Hepatocyte (in vitro differentiated cells): ENCODE data around the gene METRN. TPM values are rescaled to one million over a fixed set of nuclear protein-coding genes. Genes with fewer than 3 reads are reported as not detected.

Source experiments
- DNase-seq: peaks from one replicate; pipeline ENCODE4 v3.0.0-alpha.2; 2016; ENCODE audit warnings: low spot score
- H2AFZ ChIP-seq: fragments of 200-600 bp; sonication (generic); 2 replicates; pipeline ENCODE4 v1.6.0; 2016; ENCODE audit warnings: antibody characterized with exemption, mild to moderate bottlenecking
- H3K27ac ChIP-seq: fragments of 200-600 bp; sonication (generic); 2 replicates; pipeline ENCODE4 v1.5.1; 2016; ENCODE audit warnings: mild to moderate bottlenecking
- H3K27me3 ChIP-seq: fragments of 200-600 bp; sonication (generic); 2 replicates; pipeline ENCODE4 v1.6.1; 2016
- H3K36me3 ChIP-seq: fragments of 200-600 bp; sonication (generic); replicated peaks from 2 replicates; pipeline ENCODE4 v1.5.1; 2016; ENCODE audit warnings: low read depth; ENCODE audit not compliant: insufficient read depth
- H3K4me1 ChIP-seq: fragments of 200-600 bp; sonication (generic); 2 replicates; pipeline ENCODE4 v1.5.1; 2016; ENCODE audit warnings: mild to moderate bottlenecking, moderate library complexity; ENCODE audit not compliant: insufficient read depth
- H3K4me2 ChIP-seq: fragments of 200-600 bp; sonication (generic); 2 replicates; pipeline ENCODE4 v1.6.0; 2016
- H3K4me3 ChIP-seq: fragments of 200-600 bp; sonication (generic); 2 replicates; pipeline ENCODE4 v1.5.1; 2016; ENCODE audit warnings: mild to moderate bottlenecking
- H3K79me2 ChIP-seq: fragments of 200-600 bp; sonication (generic); 2 replicates; pipeline ENCODE4 v1.6.0; 2017; ENCODE audit warnings: mild to moderate bottlenecking
- H3K9me2 ChIP-seq: fragments of 200-600 bp; sonication (generic); replicated peaks from 2 replicates; pipeline ENCODE4 v1.6.0; 2017; ENCODE audit warnings: mild to moderate bottlenecking; ENCODE audit not compliant: insufficient read depth
- H3K9me3 ChIP-seq: fragments of 200-600 bp; sonication (generic); 2 replicates; pipeline ENCODE4 v1.5.1; 2016; ENCODE audit warnings: low read depth, mild to moderate bottlenecking
- H4K20me1 ChIP-seq: fragments of 200-600 bp; sonication (generic); 2 replicates; pipeline ENCODE4 v1.6.0; 2016; ENCODE audit warnings: mild to moderate bottlenecking; ENCODE audit not compliant: insufficient read depth, poor library complexity, severe bottlenecking
- EZH2 ChIP-seq: fragments of 200-600 bp; sonication (generic); IDR thresholded peaks from 2 replicates; pipeline ENCODE4 v1.6.1; 2016; ENCODE audit warnings: antibody characterized with exemption, mild to moderate bottlenecking, borderline replicate concordance
- EZH2phosphoT487 ChIP-seq: fragments of 200-600 bp; sonication (generic); IDR thresholded peaks from one replicate; pipeline ENCODE4 v1.6.1; 2018; ENCODE audit warnings: antibody characterized with exemption, mild to moderate bottlenecking, low read depth, moderate library complexity; ENCODE audit not compliant: unreplicated experiment, severe bottlenecking
- WGBS: methylation state at CpG from one replicate; pipeline ENCODE4 v1.1.6; 2016; ENCODE audit warnings: low lambda C conversion rate; ENCODE audit errors: missing lambda C conversion rate; 5-methylcytosine and 5-hydroxymethylcytosine counted together
- polyA plus RNA-seq: library from polyadenylated mRNA; unstranded; fragments of >200 nt; fragmentation: Nextera tagmentation; extraction: Ambion mirVana; gene quantifications from 2 replicates; pipeline ENCODE4 v1.2.1, GENCODE V29; 2016
- total RNA-seq: library from RNA; depleted of rRNA; stranded (reverse); fragments of >200 nt; gene quantifications from 2 replicates; pipeline ENCODE4 v1.2.3, GENCODE V29; 2014
- TF ChIP-seq, protein P1 (sequence below): fragments of 200-600 bp; sonication (generic); IDR thresholded peaks from 2 replicates; pipeline ENCODE4 v1.5.1; 2016; ENCODE audit warnings: antibody characterized with exemption, mild to moderate bottlenecking; ENCODE audit not compliant: poor library complexity

METRN gene
- total and polyA plus RNA-seq, 2 experiments from 2014 or later = 22.7 to 68.1 TPM

- H2AFZ ChIP-seq = peak overlapping the region; percentile 39
- H3K9me3 ChIP-seq = no peaks in the 10 kb centered on the region
- peaks cover 32% of the 10 kb centered on the region for H3K4me1 ChIP-seq
- H3K36me3 ChIP-seq = no peaks in the 10 kb centered on the region
- peak; percentile 43 for DNase-seq
- TF ChIP-seq EZH2 (no peak), EZH2phosphoT487 (no peak)
- TF ChIP-seq, protein P1, sequence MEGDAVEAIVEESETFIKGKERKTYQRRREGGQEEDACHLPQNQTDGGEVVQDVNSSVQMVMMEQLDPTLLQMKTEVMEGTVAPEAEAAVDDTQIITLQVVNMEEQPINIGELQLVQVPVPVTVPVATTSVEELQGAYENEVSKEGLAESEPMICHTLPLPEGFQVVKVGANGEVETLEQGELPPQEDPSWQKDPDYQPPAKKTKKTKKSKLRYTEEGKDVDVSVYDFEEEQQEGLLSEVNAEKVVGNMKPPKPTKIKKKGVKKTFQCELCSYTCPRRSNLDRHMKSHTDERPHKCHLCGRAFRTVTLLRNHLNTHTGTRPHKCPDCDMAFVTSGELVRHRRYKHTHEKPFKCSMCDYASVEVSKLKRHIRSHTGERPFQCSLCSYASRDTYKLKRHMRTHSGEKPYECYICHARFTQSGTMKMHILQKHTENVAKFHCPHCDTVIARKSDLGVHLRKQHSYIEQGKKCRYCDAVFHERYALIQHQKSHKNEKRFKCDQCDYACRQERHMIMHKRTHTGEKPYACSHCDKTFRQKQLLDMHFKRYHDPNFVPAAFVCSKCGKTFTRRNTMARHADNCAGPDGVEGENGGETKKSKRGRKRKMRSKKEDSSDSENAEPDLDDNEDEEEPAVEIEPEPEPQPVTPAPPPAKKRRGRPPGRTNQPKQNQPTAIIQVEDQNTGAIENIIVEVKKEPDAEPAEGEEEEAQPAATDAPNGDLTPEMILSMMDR = no peak
- H4K20me1 ChIP-seq = peaks cover 27% of the 10 kb centered on the region
- H3K79me2 ChIP-seq = peaks cover 33% of the 10 kb centered on the region
- no peaks in the 10 kb centered on the region for H3K9me2 ChIP-seq
- peak overlapping the region; percentile 65 for H3K27ac ChIP-seq
- H3K4me3 ChIP-seq = peak overlapping the region; percentile 57
- WGBS = 22% methylated on average over 48 of the region's 57 CpGs
- H3K27me3 ChIP-seq = no peaks in the 10 kb centered on the region
- peak overlapping the region; percentile 98 for H3K4me2 ChIP-seq
Measured at GRCh38 chr16:683396-684070, 31.4 kb upstream of the METRN start.

GRCh38 chr16:684071-684794 is 30.7 kb upstream of the METRN start, which contains the start of gene JMJD8:
Gene JMJD8 (minus strand): TSS chr16:684334. CDS start chr16:684319, 15 bp downstream.
- H3K9me3 ChIP-seq = no peaks in the 10 kb centered on the region
- peak within 1 kb of the TSS; percentile 56 for H2AFZ ChIP-seq
- peak within 1 kb of the TSS; percentile 81 for H3K27ac ChIP-seq
- peak; percentile 98 for DNase-seq
- peaks cover 40% of the 10 kb centered on the region for H3K79me2 ChIP-seq
- peak within 1 kb of the TSS; percentile 98 for H3K4me2 ChIP-seq
- H4K20me1 ChIP-seq = peaks cover 27% of the 10 kb centered on the region
- no peaks in the 10 kb centered on the region for H3K27me3 ChIP-seq
- H3K4me3 ChIP-seq = peak within 1 kb of the TSS; percentile 57
- H3K4me1 ChIP-seq = peaks cover 31% of the 10 kb centered on the region
- no peaks in the 10 kb centered on the region for H3K36me3 ChIP-seq
- H3K9me2 ChIP-seq = no peaks in the 10 kb centered on the region
- TF ChIP-seq EZH2 = no peak
- TF ChIP-seq EZH2phosphoT487 = no peak
- TF ChIP-seq, protein P1 = no peak
- 20% methylated on average over 44 of the region's 91 CpGs for WGBS

DNA sequence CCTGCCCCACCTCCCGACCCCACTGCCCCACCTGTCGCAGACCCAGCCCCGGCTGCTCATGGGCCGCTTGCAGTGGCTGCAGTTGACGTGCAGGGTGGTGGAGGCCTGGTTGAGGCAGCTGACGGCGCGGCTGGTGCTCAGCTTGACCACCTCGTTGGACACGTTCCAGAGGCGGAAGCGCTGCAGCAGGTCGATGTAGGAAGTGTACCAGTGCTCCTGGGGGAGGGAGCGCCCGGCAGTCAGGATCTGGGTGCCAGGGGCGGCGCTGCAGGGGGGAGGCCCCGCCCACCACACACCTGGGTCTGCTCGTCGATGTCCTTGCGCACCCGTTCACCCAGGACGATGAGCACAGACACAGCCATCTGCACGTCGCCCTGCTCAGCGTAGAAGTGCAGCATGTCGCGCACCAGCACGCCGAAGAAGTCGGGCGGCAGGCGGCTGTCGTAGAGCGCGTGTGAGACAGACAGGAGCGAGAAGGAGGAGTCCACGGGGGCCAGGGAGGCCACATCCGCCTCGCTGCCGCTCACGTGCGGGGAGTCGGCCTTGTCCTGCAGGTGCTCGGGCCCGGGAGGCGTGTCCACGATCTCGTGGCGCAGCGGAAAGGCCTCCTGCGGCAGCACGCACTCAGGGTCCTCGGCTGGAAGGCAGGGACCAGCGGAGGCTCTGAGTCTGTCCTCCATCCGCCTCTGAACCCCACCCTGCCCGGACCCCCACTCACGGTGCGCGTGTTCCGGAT is 29.8 kb upstream of the METRN start:
- Histone ChIP-seq H3K4me3 (no peak overlapping the region), H3K79me2 (peaks cover 48% of the 10 kb centered on the region), H3K4me1 (peaks cover 33% of the 10 kb centered on the region), H3K9me2 (no peaks in the 10 kb centered on the region), H4K20me1 (peaks cover 27% of the 10 kb centered on the region), H2AFZ (no peak overlapping the region), H3K9me3 (no peaks in the 10 kb centered on the region), H3K36me3 (no peaks in the 10 kb centered on the region), H3K27ac (no peak overlapping the region), H3K4me2 (peak overlapping the region; percentile 91), H3K27me3 (no peaks in the 10 kb centered on the region)
- 96% methylated on average over 47 of the region's 61 CpGs for WGBS
- TF ChIP-seq EZH2phosphoT487 = no peak
- no peak for TF ChIP-seq EZH2
- TF ChIP-seq, protein P1 = no peak
- DNase-seq = no peak
